Measurements from ENCODE around the gene ANP32A.

ANP32A gene

GRCh38 chr15:68743256-68743655 lies 77.4 kb downstream of the ANP32A start:
- DNase-seq (ENCODE audit: low read depth) = no peak

- no peak for DNase-seq (ENCODE audit: low read depth)
Observed at GRCh38 chr15:68739390-68740080, 81.2 kb downstream of the ANP32A start.

- DNase-seq (ENCODE audit: low read depth) = no peak
Observed at GRCh38 chr15:68735610-68736009, 85.1 kb downstream of the ANP32A start.

- no peak for DNase-seq (ENCODE audit: low read depth)
Observed at GRCh38 chr15:68734881-68735280, 85.8 kb downstream of the ANP32A start.

- DNase-seq (ENCODE audit: low read depth) = no peak
Observed at GRCh38 chr15:68734352-68734751, 86.3 kb downstream of the ANP32A start.

GRCh38 chr15:68733666-68734065 lies 87.0 kb downstream of the ANP32A start:
- no peak for DNase-seq (ENCODE audit: low read depth)

GRCh38 chr15:68732451-68732850 lies 88.2 kb downstream of the ANP32A start:
- DNase-seq (ENCODE audit: low read depth) = no peak

- no peak for DNase-seq (ENCODE audit: low read depth)
Observed at GRCh38 chr15:68730976-68731897, 89.5 kb downstream of the ANP32A start.

- no peak for DNase-seq (ENCODE audit: low read depth)
Observed at GRCh38 chr15:68730471-68730919, 90.2 kb downstream of the ANP32A start.

- DNase-seq (ENCODE audit: low read depth) = no peak
Observed at GRCh38 chr15:68729789-68730411, 90.8 kb downstream of the ANP32A start.

Data from stimulated activated CD8-positive, alpha-beta memory T cell treated with anti-CD3 and anti-CD28 coated beads, Interleukin-15, amount 100 ng/mL, for 1 hour (primary cell).